H1 (cell line): Measurements from ENCODE around the gene PREX1. TPM values are rescaled to one million over a fixed set of nuclear protein-coding genes. Genes with fewer than 3 reads are reported as not detected.

Source experiments
- CTCF ChIA-PET: fragments of 300-600 bp; sonication (Branson Sonifier 250); formaldehyde crosslinking; loops from one replicate; lab custom pipeline; 2021; ENCODE audit not compliant: partially characterized antibody; lab: Charles Lee
- POLR2A ChIA-PET: fragments of 300-600 bp; sonication (Branson Sonifier 250); formaldehyde crosslinking; loops from one replicate; lab custom pipeline; 2021; ENCODE audit warnings: inconsistent platforms; ENCODE audit not compliant: partially characterized antibody; lab: Charles Lee
- DNase-seq, 2 experiments: peaks; one replicate each; pipeline versions ENCODE4 v3.0.0 to v3.0.0-alpha.2; 2010 to 2022; ENCODE audit warnings: low spot score in 2 of 2, low read depth in 1 of 2, mixed read lengths in 1 of 2
- FAIRE-seq: peaks from 2 replicates; lab custom pipeline; 2011; peaks lifted over from hg19 to GRCh38; lab: Jason Lieb, UNC
- H2AFZ ChIP-seq: 2 replicates; pipeline ENCODE4 v1.8.1; 2012; ENCODE audit warnings: low read length, inconsistent platforms
- H2AK5ac ChIP-seq: 2 replicates; pipeline ENCODE4 v1.6.1; 2013; ENCODE audit warnings: low read depth, low read length
- H2BK120ac ChIP-seq: replicated peaks from 2 replicates; pipeline ENCODE3; 2013; ENCODE audit warnings: low read depth, low read length, inconsistent platforms
- H2BK12ac ChIP-seq: 2 replicates; pipeline ENCODE4 v1.6.1; 2013; ENCODE audit warnings: low read depth, low read length
- H2BK15ac ChIP-seq: 2 replicates; pipeline ENCODE4 v1.6.1; 2013; ENCODE audit warnings: low read length
- H2BK20ac ChIP-seq: 2 replicates; pipeline ENCODE4 v1.6.1; 2013; ENCODE audit warnings: low read length
- H2BK5ac ChIP-seq: 2 replicates; pipeline ENCODE4 v1.6.1; 2013; ENCODE audit warnings: low read depth, low read length
- H3K14ac ChIP-seq: 2 replicates; pipeline ENCODE4 v1.6.1; 2013; ENCODE audit warnings: inconsistent platforms; ENCODE audit not compliant: insufficient read length
- H3K18ac ChIP-seq: 2 replicates; pipeline ENCODE4 v1.6.1; 2013; ENCODE audit warnings: low read length; ENCODE audit errors: extremely low read depth
- H3K23ac ChIP-seq: 2 replicates; pipeline ENCODE4 v1.6.1; 2013; ENCODE audit warnings: inconsistent platforms; ENCODE audit not compliant: insufficient read length
- H3K23me2 ChIP-seq: 2 replicates; pipeline ENCODE4 v1.6.1; 2013; ENCODE audit warnings: low read depth, low read length
- H3K27ac ChIP-seq: 2 replicates; pipeline ENCODE4 v1.6.1; 2011; ENCODE audit warnings: low read depth, low read length, inconsistent platforms
- H3K27me3 ChIP-seq, 4 experiments: replicated peaks in 1 of 4; 1 replicate in 1 of 4; 2 replicates in 3 of 4; pipeline versions ENCODE4 v1.6.1 to v1.8.1; 2011 to 2013; ENCODE audit warnings: low read length in 3 of 4, mild to moderate bottlenecking in 3 of 4, inconsistent platforms in 2 of 4, mixed read lengths in 2 of 4, moderate library complexity in 1 of 4; ENCODE audit not compliant: control insufficient read depth in 3 of 4, insufficient read depth in 3 of 4; ENCODE audit errors: extremely low read depth in 1 of 4
- H3K36me3 ChIP-seq, 4 experiments: 2 replicates each; pipeline versions ENCODE4 v1.6.1 to v1.8.1; 2011 to 2013; ENCODE audit warnings: mild to moderate bottlenecking in 4 of 4, low read length in 3 of 4, moderate library complexity in 2 of 4, control low read depth in 1 of 4, inconsistent platforms in 1 of 4; ENCODE audit not compliant: insufficient read depth in 4 of 4, control insufficient read depth in 2 of 4
- H3K4ac ChIP-seq: replicated peaks from 2 replicates; pipeline ENCODE3; 2013; ENCODE audit warnings: low read length, low read depth, mixed read lengths, inconsistent platforms; ENCODE audit not compliant: insufficient read length
- H3K4me1 ChIP-seq, 4 experiments: replicated peaks in 1 of 4; 1 replicate in 1 of 4; 2 replicates in 3 of 4; pipeline versions ENCODE4 v1.6.1 to v1.8.1; 2011 to 2013; ENCODE audit warnings: low read length in 3 of 4, inconsistent platforms in 2 of 4, mixed read lengths in 1 of 4; ENCODE audit not compliant: insufficient read depth in 4 of 4, control insufficient read depth in 3 of 4
- H3K4me2 ChIP-seq, 2 experiments: 2 replicates each; pipeline versions ENCODE4 v1.6.1 to v1.8.1; 2011 to 2013; ENCODE audit warnings: low read depth in 2 of 2, low read length in 2 of 2, control low read depth in 1 of 2, inconsistent platforms in 1 of 2, mild to moderate bottlenecking in 1 of 2; ENCODE audit not compliant: insufficient read depth in 1 of 2
- H3K4me3 ChIP-seq, 4 experiments: fragments of 200-600, 300-600 bp in 1 of 4; sonication (generic), shearing (Covaris generic), sonication (Bioruptor Twin) in 1 of 4; 2 replicates each; pipeline versions ENCODE4 v1.5.1 to v1.8.1; 2011 to 2016; ENCODE audit warnings: low read length in 4 of 4, low read depth in 3 of 4, control low read depth in 2 of 4, inconsistent platforms in 2 of 4, mild to moderate bottlenecking in 2 of 4, mixed read lengths in 1 of 4, moderate library complexity in 1 of 4; ENCODE audit not compliant: insufficient read depth in 2 of 4; ENCODE audit errors: extremely low read depth in 1 of 4
- H3K56ac ChIP-seq: replicated peaks from 2 replicates; pipeline ENCODE3; 2013; ENCODE audit warnings: low read depth, mild to moderate bottlenecking, mixed read lengths, low read length, inconsistent platforms; ENCODE audit not compliant: insufficient read length
- H3K79me1 ChIP-seq: 2 replicates; pipeline ENCODE4 v1.6.1; 2013; ENCODE audit warnings: low read depth, low read length, control low read depth
- H3K79me2 ChIP-seq, 2 experiments: 2 replicates each; pipeline versions ENCODE4 v1.6.1 to v1.8.1; 2012 to 2013; ENCODE audit warnings: low read length in 2 of 2, mild to moderate bottlenecking in 2 of 2, inconsistent platforms in 1 of 2; ENCODE audit not compliant: insufficient read depth in 2 of 2, control insufficient read depth in 1 of 2
- H3K9ac ChIP-seq, 4 experiments: replicated peaks in 1 of 4; 1 replicate in 1 of 4; 2 replicates in 3 of 4; pipeline versions ENCODE4 v1.6.1 to v1.8.1; 2011 to 2013; ENCODE audit warnings: low read depth in 3 of 4, low read length in 3 of 4, control low read depth in 2 of 4, mild to moderate bottlenecking in 2 of 4, moderate library complexity in 2 of 4, inconsistent platforms in 1 of 4; ENCODE audit errors: extremely low read depth in 1 of 4
- H3K9me3 ChIP-seq, 2 experiments: 2 replicates each; pipeline versions ENCODE4 v1.6.1 to v1.8.1; 2012 to 2013; ENCODE audit warnings: mild to moderate bottlenecking in 2 of 2, moderate library complexity in 2 of 2, control low read depth in 1 of 2, inconsistent platforms in 1 of 2, low read depth in 1 of 2, low read length in 1 of 2, mixed read lengths in 1 of 2; ENCODE audit not compliant: insufficient read depth in 2 of 2
- H4K20me1 ChIP-seq, 2 experiments: replicated peaks in 1 of 2; 2 replicates each; pipeline versions ENCODE3 to v1.8.1; 2011 to 2013; ENCODE audit warnings: inconsistent platforms in 2 of 2, low read length in 2 of 2, mild to moderate bottlenecking in 1 of 2; ENCODE audit not compliant: insufficient read depth in 2 of 2, control insufficient read depth in 1 of 2
- H4K5ac ChIP-seq: 2 replicates; pipeline ENCODE4 v1.6.1; 2013; ENCODE audit warnings: low read length, low read depth, mixed read lengths, inconsistent platforms; ENCODE audit not compliant: insufficient read length
- H4K8ac ChIP-seq: 2 replicates; pipeline ENCODE4 v1.8.0; 2013; ENCODE audit warnings: mild to moderate bottlenecking, moderate library complexity, low read length, inconsistent platforms; ENCODE audit not compliant: insufficient read depth; ENCODE audit errors: extremely low read depth
- H4K91ac ChIP-seq: replicated peaks from 2 replicates; pipeline ENCODE3; 2013; ENCODE audit warnings: low read length, mixed read lengths, inconsistent platforms; ENCODE audit not compliant: insufficient read length
- EGR1 ChIP-seq: IDR thresholded peaks from 2 replicates; pipeline ENCODE4 v1.6.1; 2011; ENCODE audit warnings: low read depth, low read length, borderline replicate concordance
- TEAD4 ChIP-seq: IDR thresholded peaks from 2 replicates; pipeline ENCODE4 v1.6.1; 2012; ENCODE audit warnings: low read depth, low read length, inconsistent platforms, mixed read lengths
- WGBS, 2 experiments: shearing (Covaris generic) in 1 of 2; methylation state at CpG; one replicate each; pipeline versions ENCODE4 v1.1.6 to v1.1.7; 2013 to 2015; ENCODE audit warnings: low lambda C conversion rate in 2 of 2, mixed read lengths in 2 of 2, inconsistent platforms in 1 of 2, low coverage in 1 of 2, missing lambda C conversion rate in 1 of 2; ENCODE audit not compliant: insufficient replicate concordance in 2 of 2, insufficient coverage in 1 of 2, insufficient read length in 1 of 2; ENCODE audit errors: extremely low coverage in 1 of 2, missing lambda C conversion rate in 1 of 2; 5-methylcytosine and 5-hydroxymethylcytosine counted together
- polyA plus RNA-seq, 7 experiments: library from polyadenylated mRNA; depleted of rRNA in 3 of 7; stranded (reverse) in 5 of 7; unstranded in 2 of 7; fragments of >200 nt in 5 of 7; fragments of 200-250 nt in 2 of 7; gene quantifications; 1 replicate in 5 of 7; 2 replicates in 1 of 7; 4 replicates in 1 of 7; pipeline versions ENCODE4 v1.2.1 to v1.2.3, GENCODE V29; 2011 to 2013; ENCODE audit warnings: missing spikeins in 2 of 7, mixed read lengths in 2 of 7
- total RNA-seq: library from RNA; stranded (reverse); fragmentation: NEBNext Ultra II Directional; extraction: Animal tissue kit (Norgen Biotek cat#: 25700); gene quantifications from 2 replicates; pipeline ENCODE4 v1.2.1, GENCODE V29; 2021

Gene PREX1
- total and polyA plus RNA-seq, 2 of the 8 experiments (the other 6 are each of a cell fraction or from before 2014, with no cell fraction given), result 10.7 to 12.8 TPM

GRCh38 chr20:48607544-48607865 lies 220.3 kb downstream of the PREX1 start:
- no peak overlapping the region for H4K91ac ChIP-seq
- H3K56ac ChIP-seq, result no peak overlapping the region
- H3K14ac ChIP-seq, result no peak overlapping the region
- no peaks in the 10 kb centered on the region for H3K79me1 ChIP-seq
- no peaks in the 10 kb centered on the region for H4K20me1 ChIP-seq
- H2BK5ac ChIP-seq, result no peak overlapping the region
- DNase-seq (no peak), FAIRE-seq (no peak)
- H2BK15ac ChIP-seq, result no peak overlapping the region
- H3K4ac ChIP-seq, result no peak overlapping the region
- H3K18ac ChIP-seq, result no peak overlapping the region
- H3K23me2 ChIP-seq, result no peaks in the 10 kb centered on the region
- H3K9me3 ChIP-seq, result no peaks in the 10 kb centered on the region
- TF ChIP-seq TEAD4 (no peak), EGR1 (no peak)
- no peak overlapping the region for H2BK120ac ChIP-seq
- H4K8ac ChIP-seq, result no peak overlapping the region
- no peaks in the 10 kb centered on the region for H3K79me2 ChIP-seq
- no peak overlapping the region for H2BK12ac ChIP-seq
- no peak overlapping the region for H3K9ac ChIP-seq
- no peaks in the 10 kb centered on the region for H3K27me3 ChIP-seq
- H3K36me3 ChIP-seq, result no peaks in the 10 kb centered on the region
- H2AFZ ChIP-seq, result no peak overlapping the region
- H3K27ac ChIP-seq, result no peak overlapping the region
- ChIA-PET CTCF (interaction anchor here (0.8 to 1.6 kb wide), 2 partner anchors 13 to 209 kb away, joined by 3 to 16 read pairs; no protein-coding TSS in a partner anchor), POLR2A (no interaction called here)
- no peak overlapping the region for H3K4me3 ChIP-seq
- H4K5ac ChIP-seq, result no peak overlapping the region
- no peak overlapping the region for H3K4me2 ChIP-seq
- WGBS, 2 experiments, result 92% methylated on average over 8 of the region's 8 CpGs; no CpG with 5 or more reads in 1 of the 2 experiments
- H2AK5ac ChIP-seq, result no peak overlapping the region
- no peak overlapping the region for H2BK20ac ChIP-seq
- H3K23ac ChIP-seq, result no peak overlapping the region
- peaks cover 2 to 7% (median 5%) of the 10 kb centered on the region in 4 experiments; a peak in 6 of 7 replicates for H3K4me1 ChIP-seq
